Liver (tissue), 9 donors: ENCODE measurements around the gene C4orf54. TPM values are rescaled to one million over a fixed set of nuclear protein-coding genes. Genes with fewer than 3 reads are reported as not detected.

ENCODE experiments used
- DNase-seq: peaks from one replicate; pipeline ENCODE4 v3.0.0-alpha.2; 2017; ENCODE audit warnings: low spot score
- H3K27ac ChIP-seq, 2 donors: one replicate each; pipeline ENCODE4 v1.7.0; 2013; ENCODE audit warnings: inconsistent platforms in 2 of 2, low read length in 2 of 2, control low read depth in 1 of 2, low read depth in 1 of 2, mild to moderate bottlenecking in 1 of 2
- H3K27me3 ChIP-seq, 4 donors: one replicate each; pipeline versions ENCODE4 v1.6.1 to v1.7.0; 2013; ENCODE audit warnings: low read length in 3 of 4, inconsistent platforms in 1 of 4, mild to moderate bottlenecking in 1 of 4, moderate library complexity in 1 of 4; ENCODE audit not compliant: control insufficient read depth in 4 of 4, insufficient read depth in 4 of 4
- H3K36me3 ChIP-seq, 4 donors: one replicate each; pipeline versions ENCODE4 v1.6.1 to v1.7.0; 2013; ENCODE audit warnings: low read length in 3 of 4, mild to moderate bottlenecking in 3 of 4, low read depth in 1 of 4, moderate library complexity in 1 of 4; ENCODE audit not compliant: control insufficient read depth in 4 of 4, insufficient read depth in 3 of 4
- H3K4me1 ChIP-seq, 4 donors: one replicate each; pipeline versions ENCODE4 v1.6.1 to v1.7.0; 2013; ENCODE audit warnings: low read length in 3 of 4, mild to moderate bottlenecking in 3 of 4, moderate library complexity in 1 of 4; ENCODE audit not compliant: control insufficient read depth in 4 of 4, insufficient read depth in 4 of 4
- H3K4me3 ChIP-seq, 3 donors: one replicate each; pipeline versions ENCODE4 v1.6.1 to v1.7.0; 2013; ENCODE audit warnings: low read length in 3 of 3, control low read depth in 1 of 3, low read depth in 1 of 3, mild to moderate bottlenecking in 1 of 3
- H3K9ac ChIP-seq, 2 donors: one replicate each; pipeline ENCODE4 v1.7.0; 2013; ENCODE audit warnings: low read length in 2 of 2, mild to moderate bottlenecking in 2 of 2, moderate library complexity in 2 of 2, control low read depth in 1 of 2, low read depth in 1 of 2
- H3K9me3 ChIP-seq, 4 donors: one replicate each; pipeline versions ENCODE4 v1.6.1 to v1.7.0; 2013; ENCODE audit warnings: low read length in 3 of 4; ENCODE audit not compliant: control insufficient read depth in 4 of 4
- ATF3 ChIP-seq: IDR thresholded peaks from 2 replicates; pipeline ENCODE4 v1.6.1; 2016; ENCODE audit warnings: antibody characterized with exemption
- EGR1 ChIP-seq, 2 donors: IDR thresholded peaks; 2 replicates each; pipeline ENCODE4 v1.6.1; 2016 to 2018; ENCODE audit warnings: antibody characterized with exemption in 2 of 2, low read depth in 2 of 2
- FOXA1 ChIP-seq: IDR thresholded peaks from 2 replicates; pipeline ENCODE4 v1.6.1; 2016; ENCODE audit warnings: antibody characterized with exemption
- HNF4A ChIP-seq, 2 donors: conservative IDR thresholded peaks; 2 replicates each; pipeline ENCODE4 v1.6.1; 2016; ENCODE audit warnings: antibody characterized with exemption in 2 of 2, mild to moderate bottlenecking in 2 of 2
- JUND ChIP-seq, 2 donors: IDR thresholded peaks; 2 replicates each; pipeline ENCODE4 v1.6.1; 2016; ENCODE audit warnings: antibody characterized with exemption in 2 of 2
- MAX ChIP-seq: IDR thresholded peaks from 2 replicates; pipeline ENCODE4 v1.6.1; 2016; ENCODE audit warnings: antibody characterized with exemption
- NR2F2 ChIP-seq: IDR thresholded peaks from 2 replicates; pipeline ENCODE4 v1.6.1; 2016; ENCODE audit warnings: antibody characterized with exemption
- RAD21 ChIP-seq, 2 donors: IDR thresholded peaks; 2 replicates each; pipeline ENCODE4 v1.6.1; 2016; ENCODE audit warnings: antibody characterized with exemption in 2 of 2, mild to moderate bottlenecking in 2 of 2
- RXRA ChIP-seq, 2 donors: IDR thresholded peaks; 2 replicates each; pipeline ENCODE4 v1.6.1; 2017 to 2018; ENCODE audit warnings: antibody characterized with exemption in 2 of 2, mild to moderate bottlenecking in 1 of 2
- SP1 ChIP-seq: IDR thresholded peaks from 2 replicates; pipeline ENCODE4 v1.6.1; 2018; ENCODE audit warnings: antibody characterized with exemption, mild to moderate bottlenecking
- TAF1 ChIP-seq: conservative IDR thresholded peaks from 2 replicates; pipeline ENCODE4 v1.6.1; 2016; ENCODE audit warnings: antibody characterized with exemption, mild to moderate bottlenecking
- YY1 ChIP-seq: IDR thresholded peaks from 2 replicates; pipeline ENCODE4 v1.6.1; 2016; ENCODE audit warnings: antibody characterized with exemption, mild to moderate bottlenecking
- WGBS: extraction: QIAGEN DNeasy Blood & Tissue Kit; methylation state at CpG from one replicate; pipeline ENCODE4 v1.1.7; 2013; 5-methylcytosine and 5-hydroxymethylcytosine counted together
- polyA plus RNA-seq, 2 donors: library from polyadenylated mRNA; stranded (reverse) in 1 of 2; unstranded in 1 of 2; fragments of 200-250 nt in 1 of 2; fragments of >200 nt in 1 of 2; fragmentation: Nextera tagmentation in 1 of 2; extraction: Ambion mirVana in 1 of 2; gene quantifications; one replicate each; pipeline versions ENCODE4 v1.2.1 to v1.2.3, GENCODE V29; 2013 to 2015
- total RNA-seq, 2 donors: library from RNA; depleted of rRNA; stranded (reverse); fragments of >200 nt; gene quantifications; one replicate each; pipeline ENCODE4 v1.2.3, GENCODE V29; 2014
- TF ChIP-seq, protein P1 (sequence below): IDR thresholded peaks from 2 replicates; pipeline ENCODE4 v1.6.1; 2016; ENCODE audit warnings: antibody characterized with exemption, mild to moderate bottlenecking
- TF ChIP-seq, protein P2 (sequence below): IDR thresholded peaks from 2 replicates; pipeline ENCODE4 v1.6.1; 2016; ENCODE audit warnings: antibody characterized with exemption
- TF ChIP-seq, protein P3 (sequence below): fragments of 150-350 bp; IDR thresholded peaks from 2 replicates; pipeline ENCODE4 v1.5.1; 2017; ENCODE audit warnings: improper control_type of control experiment, low read depth, low read length; ENCODE audit not compliant: missing input control
- donor health status: healthy.
- donor health status: healthy.
- donor health status: healthy.
- donor health status: healthy.
- donor health status: healthy.

The C4orf54 gene
- total and polyA plus RNA-seq, 4 donors, result under 0.01 TPM; not detected in 3

GRCh38 chr4:99655308-99656081 is 2.1 kb downstream of the C4orf54 start:
- TF ChIP-seq MAX (no peak), YY1 (no peak), EGR1 (IDR thresholded peaks at IDR 0.05; ENCODE audit: low read depth in 2 of 2) (no peak), SP1 (no peak), TAF1 (no peak), RXRA (IDR thresholded peaks at IDR 0.05) (no peak), RAD21 (IDR thresholded peaks at IDR 0.05) (no peak), HNF4A (conservative IDR thresholded peaks at IDR 0.05) (no peak), FOXA1 (no peak), NR2F2 (no peak)
- TF ChIP-seq, protein P1, sequence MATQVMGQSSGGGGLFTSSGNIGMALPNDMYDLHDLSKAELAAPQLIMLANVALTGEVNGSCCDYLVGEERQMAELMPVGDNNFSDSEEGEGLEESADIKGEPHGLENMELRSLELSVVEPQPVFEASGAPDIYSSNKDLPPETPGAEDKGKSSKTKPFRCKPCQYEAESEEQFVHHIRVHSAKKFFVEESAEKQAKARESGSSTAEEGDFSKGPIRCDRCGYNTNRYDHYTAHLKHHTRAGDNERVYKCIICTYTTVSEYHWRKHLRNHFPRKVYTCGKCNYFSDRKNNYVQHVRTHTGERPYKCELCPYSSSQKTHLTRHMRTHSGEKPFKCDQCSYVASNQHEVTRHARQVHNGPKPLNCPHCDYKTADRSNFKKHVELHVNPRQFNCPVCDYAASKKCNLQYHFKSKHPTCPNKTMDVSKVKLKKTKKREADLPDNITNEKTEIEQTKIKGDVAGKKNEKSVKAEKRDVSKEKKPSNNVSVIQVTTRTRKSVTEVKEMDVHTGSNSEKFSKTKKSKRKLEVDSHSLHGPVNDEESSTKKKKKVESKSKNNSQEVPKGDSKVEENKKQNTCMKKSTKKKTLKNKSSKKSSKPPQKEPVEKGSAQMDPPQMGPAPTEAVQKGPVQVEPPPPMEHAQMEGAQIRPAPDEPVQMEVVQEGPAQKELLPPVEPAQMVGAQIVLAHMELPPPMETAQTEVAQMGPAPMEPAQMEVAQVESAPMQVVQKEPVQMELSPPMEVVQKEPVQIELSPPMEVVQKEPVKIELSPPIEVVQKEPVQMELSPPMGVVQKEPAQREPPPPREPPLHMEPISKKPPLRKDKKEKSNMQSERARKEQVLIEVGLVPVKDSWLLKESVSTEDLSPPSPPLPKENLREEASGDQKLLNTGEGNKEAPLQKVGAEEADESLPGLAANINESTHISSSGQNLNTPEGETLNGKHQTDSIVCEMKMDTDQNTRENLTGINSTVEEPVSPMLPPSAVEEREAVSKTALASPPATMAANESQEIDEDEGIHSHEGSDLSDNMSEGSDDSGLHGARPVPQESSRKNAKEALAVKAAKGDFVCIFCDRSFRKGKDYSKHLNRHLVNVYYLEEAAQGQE, result no peak
- TF ChIP-seq, protein P2, sequence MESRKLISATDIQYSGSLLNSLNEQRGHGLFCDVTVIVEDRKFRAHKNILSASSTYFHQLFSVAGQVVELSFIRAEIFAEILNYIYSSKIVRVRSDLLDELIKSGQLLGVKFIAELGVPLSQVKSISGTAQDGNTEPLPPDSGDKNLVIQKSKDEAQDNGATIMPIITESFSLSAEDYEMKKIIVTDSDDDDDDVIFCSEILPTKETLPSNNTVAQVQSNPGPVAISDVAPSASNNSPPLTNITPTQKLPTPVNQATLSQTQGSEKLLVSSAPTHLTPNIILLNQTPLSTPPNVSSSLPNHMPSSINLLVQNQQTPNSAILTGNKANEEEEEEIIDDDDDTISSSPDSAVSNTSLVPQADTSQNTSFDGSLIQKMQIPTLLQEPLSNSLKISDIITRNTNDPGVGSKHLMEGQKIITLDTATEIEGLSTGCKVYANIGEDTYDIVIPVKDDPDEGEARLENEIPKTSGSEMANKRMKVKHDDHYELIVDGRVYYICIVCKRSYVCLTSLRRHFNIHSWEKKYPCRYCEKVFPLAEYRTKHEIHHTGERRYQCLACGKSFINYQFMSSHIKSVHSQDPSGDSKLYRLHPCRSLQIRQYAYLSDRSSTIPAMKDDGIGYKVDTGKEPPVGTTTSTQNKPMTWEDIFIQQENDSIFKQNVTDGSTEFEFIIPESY, result no peak
- TF ChIP-seq, protein P3, sequence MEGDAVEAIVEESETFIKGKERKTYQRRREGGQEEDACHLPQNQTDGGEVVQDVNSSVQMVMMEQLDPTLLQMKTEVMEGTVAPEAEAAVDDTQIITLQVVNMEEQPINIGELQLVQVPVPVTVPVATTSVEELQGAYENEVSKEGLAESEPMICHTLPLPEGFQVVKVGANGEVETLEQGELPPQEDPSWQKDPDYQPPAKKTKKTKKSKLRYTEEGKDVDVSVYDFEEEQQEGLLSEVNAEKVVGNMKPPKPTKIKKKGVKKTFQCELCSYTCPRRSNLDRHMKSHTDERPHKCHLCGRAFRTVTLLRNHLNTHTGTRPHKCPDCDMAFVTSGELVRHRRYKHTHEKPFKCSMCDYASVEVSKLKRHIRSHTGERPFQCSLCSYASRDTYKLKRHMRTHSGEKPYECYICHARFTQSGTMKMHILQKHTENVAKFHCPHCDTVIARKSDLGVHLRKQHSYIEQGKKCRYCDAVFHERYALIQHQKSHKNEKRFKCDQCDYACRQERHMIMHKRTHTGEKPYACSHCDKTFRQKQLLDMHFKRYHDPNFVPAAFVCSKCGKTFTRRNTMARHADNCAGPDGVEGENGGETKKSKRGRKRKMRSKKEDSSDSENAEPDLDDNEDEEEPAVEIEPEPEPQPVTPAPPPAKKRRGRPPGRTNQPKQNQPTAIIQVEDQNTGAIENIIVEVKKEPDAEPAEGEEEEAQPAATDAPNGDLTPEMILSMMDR, result no peak
- Histone ChIP-seq H3K4me1 (no peaks in the 10 kb centered on the region), H3K9ac (no peak overlapping the region), H3K27me3 (no peaks in the 10 kb centered on the region), H3K4me3 (no peak overlapping the region), H3K27ac (no peak overlapping the region), H3K9me3 (no peaks in the 10 kb centered on the region), H3K36me3 (no peaks in the 10 kb centered on the region)
- 76% methylated on average over 9 of the region's 9 CpGs for WGBS
- no peak for DNase-seq

- Histone ChIP-seq H3K27me3 (no peaks in the 10 kb centered on the region), H3K9me3 (no peaks in the 10 kb centered on the region), H3K36me3 (no peaks in the 10 kb centered on the region), H3K4me1 (no peaks in the 10 kb centered on the region), H3K27ac (no peak overlapping the region), H3K4me3 (no peak overlapping the region), H3K9ac (no peak overlapping the region)
- WGBS, result 77% methylated on average over 15 of the region's 15 CpGs
- TF ChIP-seq, protein P1, result no peak
- TF ChIP-seq NR2F2 (no peak), SP1 (no peak), EGR1 (IDR thresholded peaks at IDR 0.05; ENCODE audit: low read depth in 2 of 2) (no peak), RAD21 (IDR thresholded peaks at IDR 0.05) (no peak), HNF4A (conservative IDR thresholded peaks at IDR 0.05) (no peak), ATF3 (no peak), JUND (IDR thresholded peaks at IDR 0.05) (no peak)
- no peak for DNase-seq
These were observed 3.3 kb downstream of the C4orf54 start for GRCh38 chr4:99654361-99654761.
